GM21526 (cell line): ENCODE data around the gene PIGV.
"Not testable (repeated sequence)": the region's sequence is repeated elsewhere in the genome, so short reads cannot be mapped to it uniquely, and the experiment has no call there.

Experiments used
- ATAC-seq: cut with Tn5 transposase; IDR thresholded peaks from one replicate; pipeline ENCODE4 v1.9.1; 2021; ENCODE audit warnings: moderate library complexity; ENCODE audit not compliant: unreplicated experiment, low FRiP score

The PIGV gene

DNA sequence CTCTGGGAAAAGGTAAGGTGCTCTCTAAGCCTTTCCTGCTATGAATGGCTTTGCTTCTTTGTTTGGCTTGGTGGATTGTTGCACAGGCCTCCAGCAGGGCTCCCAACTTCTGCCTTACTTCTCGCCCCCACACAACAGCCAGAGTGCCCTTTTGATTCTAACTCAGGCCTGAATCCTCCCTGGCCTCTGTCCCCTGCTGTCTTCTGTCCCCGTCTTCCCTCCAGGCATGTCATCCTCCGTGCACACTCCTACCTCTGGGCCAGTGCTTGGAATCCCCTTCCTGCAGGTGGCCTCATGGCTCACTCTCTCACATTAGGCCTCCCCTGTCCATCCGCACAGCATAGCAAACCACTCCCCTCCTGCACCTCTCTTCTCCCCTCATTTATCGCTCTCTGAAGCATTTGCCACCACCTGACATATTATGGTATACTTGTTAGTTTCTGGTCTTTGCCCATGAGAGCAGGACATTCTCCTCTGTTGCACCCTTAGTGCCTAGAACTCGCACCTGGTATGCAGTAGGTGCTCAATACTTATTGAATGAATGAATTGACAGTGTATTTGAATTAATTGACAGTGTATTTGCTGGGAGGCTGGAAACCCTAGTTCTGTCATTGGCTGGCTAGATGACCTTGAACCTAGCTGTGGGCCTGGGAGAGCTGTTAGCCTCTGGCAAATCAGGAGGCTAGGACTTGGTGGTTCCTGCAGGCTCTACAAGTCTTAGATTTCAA lies 41.6 kb downstream of the PIGV start:
- no peak for ATAC-seq

DNA sequence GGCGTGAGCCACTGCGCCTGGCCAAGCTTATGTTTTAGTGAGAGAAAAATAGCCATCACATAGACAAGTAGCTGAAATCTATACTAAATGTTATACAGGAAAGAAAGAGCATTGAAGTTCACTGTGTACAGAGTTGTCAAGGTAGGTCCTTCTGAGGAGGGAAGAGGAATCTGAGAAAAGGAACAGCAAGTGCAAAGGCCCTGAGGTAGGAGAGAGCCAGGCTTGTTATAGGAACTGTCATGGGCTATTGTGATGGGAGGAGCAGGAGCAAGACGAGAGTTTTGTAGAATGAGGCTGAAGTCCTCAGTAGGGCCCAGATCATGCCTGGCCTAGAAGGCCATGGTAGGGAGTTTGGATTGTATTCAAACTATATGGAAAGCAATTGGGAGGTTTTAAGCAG lies 43.3 kb downstream of the PIGV start:
- no peak for ATAC-seq

DNA sequence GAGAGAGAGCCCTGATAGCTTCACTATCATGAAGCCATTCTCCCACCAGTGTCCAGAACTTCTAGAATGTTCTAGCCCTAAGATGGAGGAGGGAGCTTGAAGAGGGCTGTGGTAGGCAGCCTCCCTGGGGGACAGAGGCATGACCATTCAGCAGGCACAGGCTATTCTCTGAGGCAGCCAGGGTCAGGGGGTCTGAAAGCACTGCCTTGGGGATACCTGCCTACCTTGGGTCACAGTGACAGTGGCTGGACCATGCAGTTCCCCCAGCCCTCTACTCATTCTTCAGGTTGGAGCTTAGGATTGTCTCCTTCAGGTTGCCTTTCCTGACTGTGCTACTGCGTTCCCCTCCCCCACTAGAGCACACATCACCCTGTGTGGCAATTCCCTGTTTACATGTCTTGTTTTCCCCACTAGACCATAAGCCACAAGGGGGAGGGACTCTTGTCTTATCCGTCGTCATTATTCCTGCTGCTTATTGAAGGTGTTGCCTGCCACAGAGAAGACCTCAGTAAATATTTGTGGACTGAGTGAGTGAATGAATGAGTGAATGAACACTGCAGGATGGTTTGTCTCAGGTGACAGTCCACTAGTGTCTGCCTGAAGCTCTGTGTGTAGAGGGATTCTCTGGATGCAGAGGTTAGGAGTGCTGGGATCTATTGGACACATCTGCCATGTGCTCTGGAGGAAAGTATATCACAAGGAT lies 43.9 kb downstream of the PIGV start:
- ATAC-seq = no peak

DNA sequence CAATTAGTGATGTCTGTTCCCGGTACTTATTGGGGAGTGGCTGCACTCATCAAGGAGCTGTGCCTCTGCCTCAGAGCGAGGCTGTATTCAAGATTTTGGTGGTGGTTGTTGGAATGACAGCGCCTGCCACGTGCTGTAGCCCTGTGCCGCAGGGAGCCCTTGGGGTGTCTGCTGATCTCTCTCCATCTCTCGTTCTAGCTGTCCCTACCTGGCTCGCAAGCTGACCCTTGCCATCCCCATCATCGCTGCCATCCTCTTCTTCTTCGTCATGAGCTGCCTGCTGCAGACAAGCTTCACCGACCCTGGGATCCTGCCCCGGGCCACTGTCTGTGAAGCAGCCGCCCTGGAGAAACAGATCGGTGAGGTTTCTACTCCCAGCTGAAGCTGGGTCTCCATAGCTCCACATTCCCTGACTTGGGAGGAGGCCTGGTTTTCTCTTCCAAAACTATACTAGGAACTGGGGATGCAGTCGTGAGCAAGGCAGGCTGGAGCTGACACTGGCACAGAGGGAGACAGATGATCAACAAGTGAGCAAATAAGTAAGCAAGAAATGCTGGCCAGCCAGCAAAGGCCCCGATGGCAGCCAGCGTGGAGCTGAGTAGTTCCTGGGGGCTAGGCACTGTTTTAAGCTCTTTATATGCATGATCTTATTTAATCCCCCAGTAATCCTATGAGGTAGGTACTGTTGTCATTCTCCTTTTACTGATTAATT lies 44.7 kb downstream of the PIGV start:
- ATAC-seq = no peak

DNA sequence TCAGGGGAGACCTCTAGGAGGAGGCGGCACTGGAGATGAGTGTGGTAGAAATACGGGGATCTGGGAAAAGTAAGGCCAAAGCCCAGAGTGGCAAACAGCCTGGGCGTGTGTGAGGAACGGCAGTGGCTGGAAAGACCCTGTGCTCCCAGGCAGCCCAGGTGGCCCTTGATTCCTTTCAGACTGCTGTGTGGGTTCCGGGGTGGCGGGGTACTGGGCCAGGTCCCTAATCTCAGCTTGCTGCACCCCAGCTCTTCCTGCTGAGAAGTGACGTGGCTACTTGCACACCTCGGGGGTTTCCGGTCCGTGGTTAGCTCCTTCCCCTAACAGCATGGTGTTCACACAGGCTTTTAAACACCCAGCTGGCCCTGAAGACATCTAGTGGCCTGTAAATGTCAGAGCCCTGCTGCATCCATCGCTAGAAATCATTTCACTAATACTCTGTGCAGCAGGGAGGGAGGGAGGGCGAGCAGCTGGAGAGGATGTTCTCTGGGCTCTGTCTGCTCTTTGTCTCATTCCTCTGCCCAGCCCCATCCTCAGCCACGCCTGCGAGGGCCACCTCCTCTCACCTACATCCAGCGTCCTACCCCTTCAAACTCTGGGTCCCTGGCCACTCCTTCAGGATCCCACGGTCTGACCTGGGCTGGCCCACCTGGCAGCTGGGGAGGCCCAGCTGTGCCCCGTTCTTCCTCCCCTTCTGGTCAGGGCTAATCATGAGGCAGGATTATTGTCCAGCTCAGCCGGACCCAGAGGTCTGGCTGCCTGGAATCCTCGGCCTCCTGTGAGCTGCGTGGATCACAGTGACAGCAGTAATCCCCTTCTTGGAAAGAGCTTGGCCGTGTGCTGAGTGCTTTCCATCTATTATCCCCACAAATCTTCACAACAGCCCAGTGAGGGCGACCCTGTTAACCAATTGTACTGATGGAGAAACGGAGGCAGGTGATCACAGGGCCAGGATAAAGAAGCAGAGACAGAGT lies 46.0 kb downstream of the PIGV start:
- ATAC-seq = peak; percentile 55

DNA sequence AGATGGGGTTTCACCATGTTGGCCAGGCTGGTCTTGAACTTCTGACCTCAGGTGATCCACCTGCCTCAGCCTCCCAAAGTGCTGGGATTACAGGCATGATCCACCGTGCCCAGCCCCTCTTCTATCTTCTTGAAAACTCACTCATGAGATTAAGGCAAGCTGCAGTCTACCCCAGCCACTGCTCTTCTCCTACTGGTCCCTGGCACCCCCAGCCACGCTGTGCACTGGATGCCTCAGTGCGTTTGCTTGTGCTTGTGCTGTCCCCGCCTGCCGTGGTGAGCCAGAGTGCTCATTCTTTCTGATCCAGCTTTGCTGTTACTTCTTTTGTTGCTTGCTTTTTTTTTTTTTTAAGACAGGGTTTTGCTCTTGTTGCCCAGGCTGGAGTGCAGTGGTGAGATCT lies 49.9 kb downstream of the PIGV start:
- not testable (repeated sequence) for ATAC-seq

DNA sequence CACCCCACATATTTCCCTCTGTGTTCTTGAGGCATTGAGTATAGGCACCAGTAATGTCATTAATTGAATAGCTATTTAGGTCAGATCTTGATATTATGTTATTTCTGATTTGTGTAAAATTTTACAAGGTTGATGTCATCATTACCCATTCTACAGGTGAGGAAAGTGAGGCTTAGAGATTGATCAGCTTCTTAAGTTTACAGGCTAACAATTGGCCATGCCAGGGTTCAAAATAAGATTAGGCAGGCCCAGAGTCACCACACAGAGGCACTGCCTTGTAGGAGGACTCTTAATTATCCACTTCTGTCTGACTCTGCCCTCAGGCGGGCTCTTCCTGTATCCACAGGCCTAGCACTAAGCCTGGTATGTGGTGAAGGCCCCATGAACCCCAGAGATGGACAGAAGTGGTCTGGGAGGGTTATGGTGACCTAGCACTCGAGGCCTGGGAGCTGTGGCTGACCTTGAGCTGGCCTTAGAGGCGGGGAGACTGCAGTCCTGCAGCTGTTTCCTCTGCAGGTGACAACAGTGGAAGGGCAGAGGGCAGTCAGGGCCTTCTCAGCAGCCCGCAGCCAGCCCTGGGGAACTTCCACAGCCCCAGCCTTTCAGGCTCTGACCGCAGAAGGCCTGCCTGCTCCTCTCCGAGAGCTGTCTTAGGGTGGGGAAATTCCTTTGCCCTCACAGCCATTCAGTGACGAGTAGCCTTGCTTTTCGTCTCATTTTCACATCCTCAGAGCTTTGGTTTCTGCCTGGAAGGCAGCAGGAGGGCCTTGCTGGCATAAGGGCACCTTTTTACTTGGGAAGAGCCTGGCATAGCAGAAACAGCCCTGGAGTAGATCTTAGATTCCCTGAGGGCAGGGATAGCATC lies 51.0 kb downstream of the PIGV start:
- no peak for ATAC-seq

DNA sequence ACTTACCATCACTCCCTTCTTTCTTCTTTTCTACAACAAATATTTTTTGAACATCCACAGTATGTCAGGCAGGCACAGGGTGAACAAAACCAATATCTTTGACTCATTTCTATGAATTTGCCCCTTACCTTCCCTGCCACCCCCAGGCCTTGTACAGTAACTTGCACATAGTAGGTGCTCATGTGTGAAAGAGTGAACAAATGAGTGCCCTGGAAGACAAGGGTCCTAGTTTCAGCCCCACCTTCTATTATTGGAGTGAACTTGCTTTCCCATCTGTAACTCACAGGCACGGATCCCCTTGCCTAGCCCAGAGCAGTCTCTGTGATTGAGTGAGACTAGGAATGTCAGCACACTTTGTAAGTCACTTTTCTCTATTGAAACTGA lies 51.6 kb downstream of the PIGV start:
- ATAC-seq = no peak

DNA sequence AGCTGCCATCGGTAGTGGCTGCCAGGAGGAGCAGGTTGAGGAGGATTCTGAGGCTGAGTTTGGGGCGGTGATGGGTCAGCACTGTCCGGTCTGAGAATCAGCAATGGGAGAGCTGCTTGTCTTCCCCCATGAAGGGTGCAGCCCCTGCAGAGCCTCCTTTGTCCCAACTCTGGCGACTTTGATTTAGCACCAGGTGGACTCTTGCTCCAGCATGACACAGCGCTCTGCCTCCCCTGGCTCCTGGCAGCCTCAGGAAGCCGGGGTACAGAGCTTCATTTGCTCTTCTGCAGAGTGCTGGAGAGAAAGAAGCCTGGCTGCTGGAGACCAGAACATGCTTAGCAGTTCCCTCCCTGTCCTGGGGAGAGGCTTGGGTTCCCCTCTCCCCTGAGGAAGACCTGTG lies 52.0 kb downstream of the PIGV start:
- no peak for ATAC-seq

DNA sequence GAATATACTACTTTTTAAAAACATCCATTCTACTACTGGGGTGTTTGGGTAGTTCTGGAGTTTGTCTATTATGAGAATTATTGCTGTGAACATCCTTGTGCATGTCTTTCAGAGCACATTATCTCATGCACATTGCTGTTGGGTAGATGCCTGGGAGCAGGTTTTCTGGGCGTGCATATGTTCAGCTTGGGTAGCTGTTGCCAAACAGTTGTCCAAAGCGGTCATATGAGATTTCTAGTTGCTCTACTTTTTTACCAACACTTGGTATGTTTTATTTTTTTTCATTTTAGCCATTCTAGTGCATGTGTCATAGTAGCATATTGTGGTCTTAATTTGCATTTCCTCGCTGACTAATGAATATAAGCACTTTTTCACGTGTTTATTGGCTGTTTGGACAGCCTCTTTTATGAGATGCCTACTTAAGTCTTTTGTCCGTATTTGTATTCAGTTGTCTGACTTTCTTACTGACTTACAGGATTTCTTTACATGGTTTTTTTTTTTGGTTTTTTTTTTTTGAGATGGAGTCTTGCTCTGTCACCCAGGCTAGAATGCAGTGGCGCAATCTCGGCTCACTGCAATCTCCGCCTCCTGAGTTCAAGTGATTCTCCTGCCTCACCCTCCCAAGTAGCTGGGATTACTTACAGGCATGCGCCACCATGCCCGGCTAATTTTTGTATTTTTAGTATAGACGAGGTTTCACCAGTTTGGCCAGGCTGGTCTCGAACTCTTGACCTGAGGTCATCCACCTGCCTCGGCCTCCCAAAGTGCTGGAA lies 56.9 kb downstream of the PIGV start:
- ATAC-seq = no peak

DNA sequence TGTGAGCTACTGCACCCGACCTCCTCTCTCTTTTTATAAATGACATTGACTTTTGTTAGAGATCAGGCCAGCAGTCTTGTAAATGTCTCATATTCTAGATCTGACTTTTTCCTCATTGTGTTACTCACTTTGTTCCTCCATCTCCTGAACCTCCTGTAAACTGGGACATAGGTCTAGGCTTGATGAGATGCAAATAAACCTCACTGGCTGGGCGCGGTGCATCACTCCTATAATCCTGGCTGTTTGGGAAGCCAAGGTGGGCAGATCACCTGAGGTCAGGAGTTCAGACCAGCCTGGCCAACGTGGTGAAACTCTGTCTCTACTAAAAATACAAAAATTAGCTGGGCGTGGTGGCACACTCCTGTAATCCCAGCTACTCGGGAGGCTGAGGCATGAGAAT lies 60.1 kb downstream of the PIGV start:
- not testable (repeated sequence) for ATAC-seq
